B cell (primary cell): ENCODE data around the gene FBXO10. TPM values are rescaled to one million over a fixed set of nuclear protein-coding genes. Genes with fewer than 3 reads are reported as not detected.
A peak's percentile ranks its signal among the peaks of the same experiment; 100 is the strongest.
"Not testable (repeated sequence)": the region's sequence is repeated elsewhere in the genome, so short reads cannot be mapped to it uniquely, and the experiment has no call there.

Source experiments
- ATAC-seq: fragments of 200-7000 bp; cut with Tn5 transposase; one replicate; pipeline ENCODE4 v1.10.0; 2021; ENCODE audit warnings: low read depth, mild to moderate bottlenecking, moderate number of reproducible peaks, moderate library complexity
- CTCF ChIA-PET: fragments of 350-600 bp; sonication (Branson Sonifier 250); formaldehyde crosslinking; loops from one replicate; lab custom pipeline; 2021; ENCODE audit warnings: antibody characterized with exemption, inconsistent platforms; lab: Charles Lee
- POLR2A ChIA-PET: fragments of 350-600 bp; sonication (Branson Sonifier 250); formaldehyde crosslinking; loops from one replicate; lab custom pipeline; 2021; ENCODE audit warnings: antibody characterized with exemption; lab: Charles Lee
- DNase-seq: peaks from one replicate; pipeline ENCODE4 v3.0.0; 2013
- H2AFZ ChIP-seq: 2 replicates; pipeline ENCODE4 v1.6.1; 2012; ENCODE audit warnings: mild to moderate bottlenecking, low read depth, low read length; ENCODE audit not compliant: insufficient read depth, poor library complexity, severe bottlenecking
- H3K27ac ChIP-seq, 2 donors: 1 replicate in 1 of 2; 2 replicates in 1 of 2; pipeline ENCODE4 v1.5.1; 2012 to 2013; ENCODE audit warnings: low read length in 2 of 2, mild to moderate bottlenecking in 2 of 2, moderate library complexity in 1 of 2
- H3K27me3 ChIP-seq, 4 experiments: fragments of 200-600 bp in 1 of 4; sonication (generic) in 1 of 4; replicated peaks in 1 of 4; 1 replicate in 2 of 4; 2 replicates in 2 of 4; pipeline versions ENCODE4 v1.6.1 to v1.7.0; 2013 to 2016; ENCODE audit warnings: low read length in 3 of 4, mild to moderate bottlenecking in 2 of 4, mixed read lengths in 1 of 4, moderate library complexity in 1 of 4; ENCODE audit not compliant: insufficient read depth in 4 of 4, control insufficient read depth in 3 of 4; ENCODE audit errors: control extremely low read depth in 1 of 4
- H3K36me3 ChIP-seq, 2 experiments: replicated peaks in 1 of 2; 1 replicate in 1 of 2; 2 replicates in 1 of 2; pipeline versions ENCODE4 v1.6.1 to v1.7.1; 2013; ENCODE audit warnings: low read length in 1 of 2; ENCODE audit not compliant: insufficient read depth in 2 of 2, control insufficient read depth in 1 of 2; ENCODE audit errors: control extremely low read depth in 1 of 2, extremely low read depth in 1 of 2
- H3K4me1 ChIP-seq, 2 donors: fragments of 200-600 bp in 1 of 2; sonication (generic) in 1 of 2; 1 replicate in 1 of 2; 2 replicates in 1 of 2; pipeline versions ENCODE4 v1.5.1 to v1.6.1; 2013 to 2017; ENCODE audit warnings: low read length in 2 of 2; ENCODE audit not compliant: control insufficient read depth in 2 of 2, insufficient read depth in 2 of 2
- H3K4me2 ChIP-seq: replicated peaks from 2 replicates; pipeline ENCODE3; 2012; ENCODE audit warnings: mild to moderate bottlenecking, low read depth, low read length; ENCODE audit not compliant: poor library complexity, severe bottlenecking
- H3K4me3 ChIP-seq, 5 experiments: fragments of 200-600 bp in 1 of 5; sonication (generic) in 1 of 5; 1 replicate in 3 of 5; 2 replicates in 2 of 5; pipeline versions ENCODE4 v1.5.1 to v1.7.0; 2011 to 2016; ENCODE audit warnings: low read length in 4 of 5, mild to moderate bottlenecking in 4 of 5, low read depth in 2 of 5, control low read depth in 1 of 5, moderate library complexity in 1 of 5; ENCODE audit not compliant: insufficient read depth in 1 of 5; ENCODE audit errors: control extremely low read depth in 1 of 5, extremely low read depth in 1 of 5
- H3K79me2 ChIP-seq: fragments of 200-600 bp; sonication (generic); one replicate; pipeline ENCODE4 v1.6.0; 2016; ENCODE audit warnings: low read length; ENCODE audit not compliant: control insufficient read depth, insufficient read depth
- H3K9ac ChIP-seq: fragments of 200-600 bp; sonication (generic); 2 replicates; pipeline ENCODE4 v1.6.1; 2017; ENCODE audit warnings: mild to moderate bottlenecking, low read length, moderate library complexity
- H3K9me3 ChIP-seq, 3 donors: one replicate each; pipeline versions ENCODE4 v1.6.1 to v1.7.1; 2013; ENCODE audit warnings: low read length in 2 of 3; ENCODE audit not compliant: control insufficient read depth in 2 of 3, insufficient read depth in 1 of 3; ENCODE audit errors: control extremely low read depth in 1 of 3
- H4K20me1 ChIP-seq: 2 replicates; pipeline ENCODE4 v1.6.0; 2012; ENCODE audit warnings: mild to moderate bottlenecking, low read length; ENCODE audit not compliant: insufficient read depth, control insufficient read depth, poor library complexity, severe bottlenecking
- H3K27ac Mint-ChIP-seq: one replicate; pipeline ENCODE4 v1.8.0; 2021; ENCODE audit warnings: mixed read lengths
- H3K27me3 Mint-ChIP-seq: one replicate; pipeline ENCODE4 v1.8.0; 2021; ENCODE audit warnings: mixed read lengths
- H3K4me1 Mint-ChIP-seq: one replicate; pipeline ENCODE4 v1.8.0; 2021; ENCODE audit warnings: mixed read lengths
- H3K4me3 Mint-ChIP-seq: one replicate; pipeline ENCODE4 v1.8.0; 2021; ENCODE audit warnings: mixed read lengths
- H3K9me3 Mint-ChIP-seq: one replicate; pipeline ENCODE4 v1.8.0; 2022; ENCODE audit warnings: mixed read lengths; ENCODE audit not compliant: insufficient read depth
- EZH2 ChIP-seq: IDR thresholded peaks from 2 replicates; pipeline ENCODE4 v1.6.1; 2012; ENCODE audit warnings: borderline replicate concordance, low read depth, mild to moderate bottlenecking, moderate library complexity, low read length; ENCODE audit not compliant: insufficient read depth, poor library complexity, severe bottlenecking
- WGBS: methylation state at CpG from one replicate; pipeline ENCODE4 v1.1.5; 2013; ENCODE audit warnings: missing lambda C conversion rate; ENCODE audit not compliant: insufficient coverage; 5-methylcytosine and 5-hydroxymethylcytosine counted together
- intact Hi-C: fragments of 100-400 bp; cut with micrococcal nuclease; formaldehyde crosslinking; loops from one replicate; pipeline ENCODE4 v1.10.0; 2022
- polyA plus RNA-seq: library from polyadenylated mRNA; depleted of rRNA; stranded (reverse); fragments of >200 nt; gene quantifications from 2 replicates; pipeline ENCODE4 v1.2.3, GENCODE V29; 2012
- total RNA-seq, 2 donors: library from RNA; stranded (reverse); fragments of 120-200 nt in 1 of 2; gene quantifications; 1 replicate in 1 of 2; 2 replicates in 1 of 2; pipeline versions ENCODE4 v1.2.3 to v1.2.4, GENCODE V29; 2013 to 2022
- TF ChIP-seq, protein P1 (sequence below): fragments of 200-600 bp; IDR thresholded peaks from one replicate; pipeline ENCODE4 v1.8.0; 2022; ENCODE audit warnings: antibody characterized with exemption, mild to moderate bottlenecking

The FBXO10 gene
- total and polyA plus RNA-seq, 2 donors (not counting 1 experiment from before 2014, with no cell fraction given): 18.6 to 67.3 TPM

DNA sequence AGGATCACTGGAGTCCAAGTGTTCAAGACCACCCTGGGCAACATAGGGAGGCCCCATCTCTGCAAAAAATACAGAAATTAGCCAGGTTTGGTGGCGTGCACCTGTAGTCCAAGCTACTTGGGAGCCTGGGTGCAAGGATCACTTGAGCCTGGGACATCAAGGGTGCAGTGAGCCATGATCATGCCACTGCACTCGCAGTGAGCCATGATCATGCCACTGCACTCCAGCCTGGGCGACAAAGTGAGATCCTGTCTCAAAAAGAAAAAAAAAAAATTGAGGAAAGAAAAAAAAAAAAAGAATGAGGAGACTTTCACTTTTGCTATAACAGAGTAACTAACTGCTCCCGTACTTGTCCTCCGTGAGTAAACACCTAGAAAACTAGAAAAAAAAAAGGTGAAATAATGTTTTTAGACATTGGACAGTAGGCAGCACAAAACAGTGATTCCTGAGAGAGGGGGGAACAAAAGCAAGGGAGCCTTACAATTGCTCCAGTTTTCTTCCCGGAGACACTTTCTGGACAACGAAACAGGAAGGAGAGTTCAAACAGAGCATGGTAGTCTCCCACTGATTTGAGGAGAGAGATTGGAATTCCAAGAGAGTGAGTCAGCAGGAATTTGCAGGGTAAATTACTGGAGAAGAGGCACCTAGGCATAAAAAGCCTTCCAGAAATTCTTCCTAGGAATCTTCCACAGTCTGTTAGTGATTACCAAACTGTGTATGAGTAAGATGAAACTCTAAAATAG lies 104.1 kb downstream of the FBXO10 start:
- Histone ChIP-seq H3K27me3 (no peaks in the 10 kb centered on the region), H4K20me1 (no peaks in the 10 kb centered on the region), H3K9me3 (peaks cover 0 to 11% (median 5%) of the 10 kb centered on the region in 3 donors), H3K9ac (peak overlapping the region; percentile 40), H3K79me2 (no peaks in the 10 kb centered on the region), H3K4me3 (peak overlapping the region in 4 of 5 experiments; percentile 11 to 47 (median 39)), H3K27ac (no peak overlapping the region), H3K4me2 (peak overlapping the region; percentile 55), H2AFZ (peak overlapping the region; percentile 57), H3K36me3 (no peaks in the 10 kb centered on the region), H3K4me1 (peaks cover 0 to 7% of the 10 kb centered on the region in 2 donors)
- 28% methylated on average over 4 of the region's 7 CpGs for WGBS
- no peaks in the 10 kb centered on the region for H3K9me3 Mint-ChIP-seq
- CTCF ChIA-PET: no interaction called here
- H3K4me1 Mint-ChIP-seq: peaks cover 10% of the 10 kb centered on the region
- intact Hi-C loops: no loop called here
- POLR2A ChIA-PET: interaction anchor here (1.0 kb wide), 1 partner anchor 90 kb away, joined by 9 read pairs; no protein-coding TSS in a partner anchor
- ATAC-seq: no peak
- TF ChIP-seq EZH2: no peak
- TF ChIP-seq, protein P1, sequence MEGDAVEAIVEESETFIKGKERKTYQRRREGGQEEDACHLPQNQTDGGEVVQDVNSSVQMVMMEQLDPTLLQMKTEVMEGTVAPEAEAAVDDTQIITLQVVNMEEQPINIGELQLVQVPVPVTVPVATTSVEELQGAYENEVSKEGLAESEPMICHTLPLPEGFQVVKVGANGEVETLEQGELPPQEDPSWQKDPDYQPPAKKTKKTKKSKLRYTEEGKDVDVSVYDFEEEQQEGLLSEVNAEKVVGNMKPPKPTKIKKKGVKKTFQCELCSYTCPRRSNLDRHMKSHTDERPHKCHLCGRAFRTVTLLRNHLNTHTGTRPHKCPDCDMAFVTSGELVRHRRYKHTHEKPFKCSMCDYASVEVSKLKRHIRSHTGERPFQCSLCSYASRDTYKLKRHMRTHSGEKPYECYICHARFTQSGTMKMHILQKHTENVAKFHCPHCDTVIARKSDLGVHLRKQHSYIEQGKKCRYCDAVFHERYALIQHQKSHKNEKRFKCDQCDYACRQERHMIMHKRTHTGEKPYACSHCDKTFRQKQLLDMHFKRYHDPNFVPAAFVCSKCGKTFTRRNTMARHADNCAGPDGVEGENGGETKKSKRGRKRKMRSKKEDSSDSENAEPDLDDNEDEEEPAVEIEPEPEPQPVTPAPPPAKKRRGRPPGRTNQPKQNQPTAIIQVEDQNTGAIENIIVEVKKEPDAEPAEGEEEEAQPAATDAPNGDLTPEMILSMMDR: no peak
- peak overlapping the region; percentile 65 for H3K4me3 Mint-ChIP-seq
- DNase-seq: no peak
- no peak overlapping the region for H3K27ac Mint-ChIP-seq
- no peaks in the 10 kb centered on the region for H3K27me3 Mint-ChIP-seq

DNA sequence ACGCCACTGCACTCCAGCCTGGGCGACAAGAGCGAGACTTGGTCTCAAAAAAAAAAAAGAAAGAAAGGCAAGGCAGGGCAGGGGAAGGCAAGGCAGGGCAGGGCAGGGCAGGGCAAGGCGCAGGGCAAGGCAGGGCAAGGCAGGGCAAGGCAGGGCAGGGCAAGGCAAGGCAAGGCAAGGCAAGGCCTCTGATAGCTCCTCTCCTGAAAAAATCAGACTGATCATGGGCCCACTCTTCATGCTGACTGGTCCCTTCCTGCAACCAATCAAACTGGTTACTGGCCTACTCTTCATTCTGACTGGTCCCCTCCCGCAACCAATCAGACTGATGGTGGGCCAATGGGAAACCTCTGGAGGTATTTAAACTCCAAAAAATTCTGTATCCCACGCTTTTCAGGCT lies 107.6 kb downstream of the FBXO10 start:
- no peak overlapping the region for H3K4me3 ChIP-seq
- no peak overlapping the region for H3K27ac ChIP-seq
- H2AFZ ChIP-seq: no peak overlapping the region
- ChIA-PET POLR2A (interaction anchor here (0.7 kb wide), 2 partner anchors 129 to 131 kb away, joined by 4 to 6 read pairs; no protein-coding TSS in a partner anchor), CTCF (no interaction called here)
- DNase-seq (no peak), ATAC-seq (no peak)
- H3K4me1 Mint-ChIP-seq: peaks cover 20% of the 10 kb centered on the region
- no peaks in the 10 kb centered on the region for H3K9me3 ChIP-seq
- H3K9me3 Mint-ChIP-seq: no peaks in the 10 kb centered on the region
- no peak overlapping the region for H3K27ac Mint-ChIP-seq
- H3K4me2 ChIP-seq: no peak overlapping the region
- H3K79me2 ChIP-seq: peaks cover 14% of the 10 kb centered on the region
- H3K9ac ChIP-seq: no peak overlapping the region
- H3K4me3 Mint-ChIP-seq: no peak overlapping the region
- no peaks in the 10 kb centered on the region for H4K20me1 ChIP-seq
- no peaks in the 10 kb centered on the region for H3K27me3 Mint-ChIP-seq
- TF ChIP-seq, protein P1: no peak
- TF ChIP-seq EZH2: no peak
- no peaks in the 10 kb centered on the region for H3K36me3 ChIP-seq
- intact Hi-C loops: loop anchor here (5.0 to 10.0 kb wide), 3 partner anchors 109 to 1734 kb away; partner anchors contain the start of genes CREB3, FBXO10 and TLN1
- H3K27me3 ChIP-seq: no peaks in the 10 kb centered on the region
- peaks cover 15 to 22% of the 10 kb centered on the region in 2 donors for H3K4me1 ChIP-seq
- WGBS: 98% methylated on average over 6 of the region's 6 CpGs

DNA sequence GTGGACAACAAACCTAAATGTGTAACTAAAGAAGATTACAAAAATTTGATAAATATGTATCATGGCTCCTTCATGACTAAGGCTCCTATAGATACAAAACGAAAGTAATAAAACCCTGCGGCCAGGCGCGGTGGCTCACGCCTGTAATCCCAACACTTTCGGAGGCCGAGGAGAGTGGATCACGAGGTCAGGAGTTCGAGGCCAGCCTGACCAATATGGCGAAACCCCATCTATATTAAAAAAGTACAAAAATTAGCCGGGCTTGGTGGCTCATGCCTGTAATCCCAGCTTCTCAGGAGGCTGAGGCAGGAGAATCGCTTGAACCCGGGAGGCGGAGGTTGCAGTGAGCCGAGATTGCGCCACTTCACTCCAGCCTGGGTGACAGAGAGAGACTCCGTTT lies 108.7 kb downstream of the FBXO10 start:
- H3K4me3 Mint-ChIP-seq: not testable (repeated sequence)

More for the DNA sequence above, 108.7 kb downstream of the FBXO10 start:
- H2AFZ ChIP-seq, H3K27ac ChIP-seq, H3K27me3 ChIP-seq, H3K27me3 Mint-ChIP-seq, H3K4me3 ChIP-seq, H4K20me1 ChIP-seq, H3K27ac Mint-ChIP-seq, CTCF ChIA-PET, DNase-seq, H3K36me3 ChIP-seq, ATAC-seq, H3K9me3 Mint-ChIP-seq, H3K9ac ChIP-seq, H3K9me3 ChIP-seq, POLR2A ChIA-PET, H3K4me2 ChIP-seq: not testable (repeated sequence)
- intact Hi-C loops: loop anchor here (5.0 to 10.0 kb wide), 3 partner anchors 110 to 1733 kb away; partner anchors contain the start of genes CREB3, FBXO10 and TLN1
- Histone ChIP-seq H3K79me2 (peaks cover 25% of the 10 kb centered on the region), H3K4me1 (peaks cover 23 to 29% of the 10 kb centered on the region in 2 donors)
- 96% methylated on average over 10 of the region's 17 CpGs for WGBS
- peaks cover 31% of the 10 kb centered on the region for H3K4me1 Mint-ChIP-seq
